NB4 (cell line): ENCODE measurements around the gene TBCB.

Experiments
- CTCF ChIP-seq: IDR thresholded peaks from one replicate; pipeline ENCODE4 v1.5.1; 2012; ENCODE audit warnings: low read depth, low read length
- MYC ChIP-seq: IDR thresholded peaks from 2 replicates; pipeline ENCODE4 v1.6.1; 2011; ENCODE audit warnings: low read depth, low read length
- POLR2A ChIP-seq: IDR thresholded peaks from 2 replicates; pipeline ENCODE4 v1.6.1; 2011; ENCODE audit warnings: mild to moderate bottlenecking; ENCODE audit not compliant: insufficient read length; ENCODE audit errors: extremely low read depth

- no peak for TF ChIP-seq CTCF
- TF ChIP-seq MYC, result no peak
- no peak for TF ChIP-seq POLR2A
These were observed 4.6 kb upstream of the TBCB start, which contains the start of gene OVOL3 for GRCh38 chr19:36110487-36111199.
